Epithelial cell of prostate (primary cell): Measurements from ENCODE around the gene ALG10B.
"Not testable (repeated sequence)": the region's sequence is repeated elsewhere in the genome, so short reads cannot be mapped to it uniquely, and the experiment has no call there.

Experiments used
- DNase-seq: peaks from one replicate; pipeline ENCODE4 v3.0.0-alpha.2; 2011; ENCODE audit warnings: low read depth, low spot score
- H3K27ac ChIP-seq: fragments of 450-650 bp; 2 replicates; pipeline ENCODE4 v1.5.1; 2017; ENCODE audit warnings: mild to moderate bottlenecking

Gene ALG10B

DNA sequence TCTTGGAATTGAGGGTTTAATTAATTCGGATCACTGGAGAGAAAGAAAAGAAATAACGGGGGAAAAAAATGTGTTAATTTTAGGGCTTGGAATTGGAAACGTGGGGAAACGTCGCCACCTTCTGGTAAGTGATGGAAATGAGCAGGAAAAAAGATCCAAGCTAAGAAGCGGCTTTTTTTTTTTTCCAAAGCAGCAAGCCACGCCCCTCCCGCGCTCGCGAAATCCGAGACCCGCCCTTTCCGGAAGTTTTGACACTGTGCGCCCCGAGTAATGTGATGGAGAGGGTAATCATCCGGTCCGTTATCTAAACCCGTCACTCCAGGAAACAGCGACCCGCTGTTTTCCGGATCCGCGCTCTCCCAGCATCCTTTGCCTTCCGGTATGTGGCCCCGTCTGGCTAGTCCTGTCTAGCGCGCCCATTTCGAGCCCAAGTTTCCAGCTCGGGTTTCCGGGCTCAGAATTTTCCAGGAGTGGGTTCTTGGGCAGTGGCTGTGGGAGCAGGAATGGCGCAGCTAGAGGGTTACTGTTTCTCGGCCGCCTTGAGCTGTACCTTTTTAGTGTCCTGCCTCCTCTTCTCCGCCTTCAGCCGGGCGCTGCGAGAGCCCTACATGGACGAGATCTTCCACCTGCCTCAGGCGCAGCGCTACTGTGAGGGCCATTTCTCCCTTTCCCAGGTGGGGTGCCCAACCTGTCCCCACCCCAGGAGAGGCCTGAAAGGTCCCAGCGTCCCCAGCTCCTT, at the start of gene ALG10B:
TSS of gene ALG10B (plus strand) at position 384 of the 739 bp plus-strand sequence. CDS start at position 504, 120 bp downstream.
- peak within 1 kb of the TSS; percentile 44 for H3K27ac ChIP-seq
- peak; percentile 76 for DNase-seq

- H3K27ac ChIP-seq = no peak overlapping the region
- DNase-seq = no peak
Measured at GRCh38 chr12:38268612-38269011, 48.0 kb upstream of the ALG10B start.

- H3K27ac ChIP-seq = peak overlapping the region; percentile 18
- no peak for DNase-seq
Measured at GRCh38 chr12:38269897-38270296, 46.7 kb upstream of the ALG10B start.

DNA sequence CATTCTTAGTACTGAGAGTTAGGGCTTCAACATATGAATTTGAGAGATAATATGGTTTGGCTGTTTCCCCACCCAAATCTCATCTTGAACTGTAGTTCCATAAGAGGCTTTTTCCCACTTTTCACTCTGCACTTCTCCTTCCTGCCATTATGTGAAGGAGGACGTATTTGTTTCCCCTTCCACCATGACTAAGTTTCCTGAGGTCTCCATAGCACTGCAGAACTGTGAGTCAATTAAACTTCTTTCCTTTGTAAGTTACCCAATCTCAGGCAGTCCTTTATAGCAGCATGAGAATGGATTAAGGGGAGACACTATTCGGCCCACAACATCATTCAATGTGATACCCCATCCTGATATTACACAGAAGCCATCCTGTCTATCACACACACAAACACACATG, 36.8 kb upstream of the ALG10B start:
- no peak overlapping the region for H3K27ac ChIP-seq
- DNase-seq = no peak

DNA sequence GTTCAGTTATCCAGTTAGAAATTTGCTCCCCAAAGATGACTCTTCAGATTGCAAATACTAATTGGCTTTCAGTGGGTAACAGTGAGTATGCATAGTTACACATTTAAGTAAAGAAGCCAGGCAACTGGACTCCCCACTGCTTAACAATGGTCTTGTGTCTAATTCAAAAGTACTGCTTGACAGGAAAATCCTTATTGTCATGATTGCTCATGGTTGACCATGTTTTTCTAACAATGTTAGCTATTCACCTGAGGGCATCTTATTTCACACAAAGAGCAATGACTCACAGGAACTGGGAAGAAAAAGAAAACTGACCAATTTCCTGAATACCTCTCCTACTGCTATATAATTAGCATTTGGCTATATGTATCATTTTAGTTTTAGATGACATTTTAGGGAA, 33.7 kb upstream of the ALG10B start:
- DNase-seq = peak; percentile 64
- H3K27ac ChIP-seq = peak overlapping the region; percentile 53

GRCh38 chr12:38289396-38289795, 27.2 kb upstream of the ALG10B start:
- DNase-seq = no peak
- no peak overlapping the region for H3K27ac ChIP-seq

GRCh38 chr12:38291160-38291559, 25.4 kb upstream of the ALG10B start:
- no peak overlapping the region for H3K27ac ChIP-seq
- DNase-seq = no peak

GRCh38 chr12:38302972-38303371, 13.6 kb upstream of the ALG10B start:
- DNase-seq, H3K27ac ChIP-seq: not testable (repeated sequence)

GRCh38 chr12:38321966-38322365, 5.4 kb downstream of the ALG10B start:
- not testable (repeated sequence) for H3K27ac ChIP-seq, DNase-seq

- no peak overlapping the region for H3K27ac ChIP-seq
- DNase-seq = no peak
Measured at GRCh38 chr12:38324912-38325311, 8.3 kb downstream of the ALG10B start.

GRCh38 chr12:38327356-38327755, 10.8 kb downstream of the ALG10B start:
- no peak overlapping the region for H3K27ac ChIP-seq
- no peak for DNase-seq

GRCh38 chr12:38328306-38328895, 11.8 kb downstream of the ALG10B start:
- DNase-seq = no peak
- H3K27ac ChIP-seq = no peak overlapping the region

- DNase-seq = not testable (repeated sequence)
Measured at GRCh38 chr12:38330414-38330813, 13.8 kb downstream of the ALG10B start.

GRCh38 chr12:38332814-38333213, 16.2 kb downstream of the ALG10B start:
- no peak for DNase-seq
- no peak overlapping the region for H3K27ac ChIP-seq

More at GRCh38 chr12:38330414-38330813, 13.8 kb downstream of the ALG10B start:
- H3K27ac ChIP-seq = not testable (repeated sequence)

DNA sequence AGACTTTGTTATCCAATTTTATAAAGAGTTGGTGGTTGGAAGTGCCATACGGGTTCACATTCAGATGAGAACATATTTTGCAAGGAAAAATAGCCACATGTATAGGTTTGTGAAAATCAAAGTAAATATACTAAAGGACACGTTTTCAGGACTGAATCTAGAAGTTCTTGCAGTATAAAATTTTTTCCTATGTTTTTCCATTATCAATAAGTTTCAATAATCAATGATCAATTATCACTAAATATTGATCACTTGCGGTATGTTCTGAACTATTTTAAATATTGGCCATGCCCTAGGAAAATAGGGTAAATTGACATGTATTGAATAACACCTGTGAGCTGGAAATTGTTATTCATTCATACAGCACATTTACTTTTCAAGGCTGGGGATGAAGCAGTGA, 25.9 kb downstream of the ALG10B start:
- H3K27ac ChIP-seq = no peak overlapping the region
- DNase-seq = no peak

DNA sequence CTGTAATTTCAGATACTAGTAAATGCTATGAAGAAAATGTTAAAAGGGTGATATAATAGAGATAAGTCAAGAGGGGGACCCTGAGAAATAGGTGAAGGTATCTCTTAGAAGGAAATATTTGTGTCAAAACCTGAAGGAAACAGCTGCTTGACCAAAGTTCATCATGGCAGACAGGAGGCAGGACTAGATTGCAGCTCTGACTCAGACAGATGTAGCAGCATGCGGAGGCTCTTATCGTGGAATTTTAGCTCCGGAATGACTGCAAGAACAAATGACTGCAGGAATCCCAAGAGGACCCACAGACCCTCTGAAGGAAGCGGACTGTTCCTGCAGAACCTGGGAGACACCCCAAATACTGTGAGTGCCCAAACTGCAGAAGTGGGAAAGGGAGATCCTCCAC, 26.7 kb downstream of the ALG10B start:
- H3K27ac ChIP-seq, DNase-seq: not testable (repeated sequence)

DNA sequence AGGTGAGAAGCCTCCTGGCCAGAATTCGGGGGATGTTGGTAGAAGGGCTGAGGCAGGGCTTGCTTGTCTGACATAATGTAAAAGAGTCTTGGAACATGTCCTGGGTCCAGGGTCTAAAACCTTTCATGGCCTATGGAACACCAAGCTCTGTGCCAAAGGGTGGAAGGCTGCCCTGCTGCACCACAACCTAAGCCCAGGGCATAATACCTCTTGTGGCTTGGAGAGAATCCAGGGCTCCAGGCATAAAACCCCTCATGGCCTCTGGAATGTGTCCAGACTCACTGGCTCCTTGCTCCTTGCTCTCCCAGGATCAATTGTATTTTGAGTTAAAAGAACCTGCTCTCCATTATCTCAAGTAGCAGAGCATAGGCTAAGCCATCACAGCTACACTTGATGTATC, 27.3 kb downstream of the ALG10B start:
- not testable (repeated sequence) for DNase-seq, H3K27ac ChIP-seq

DNA sequence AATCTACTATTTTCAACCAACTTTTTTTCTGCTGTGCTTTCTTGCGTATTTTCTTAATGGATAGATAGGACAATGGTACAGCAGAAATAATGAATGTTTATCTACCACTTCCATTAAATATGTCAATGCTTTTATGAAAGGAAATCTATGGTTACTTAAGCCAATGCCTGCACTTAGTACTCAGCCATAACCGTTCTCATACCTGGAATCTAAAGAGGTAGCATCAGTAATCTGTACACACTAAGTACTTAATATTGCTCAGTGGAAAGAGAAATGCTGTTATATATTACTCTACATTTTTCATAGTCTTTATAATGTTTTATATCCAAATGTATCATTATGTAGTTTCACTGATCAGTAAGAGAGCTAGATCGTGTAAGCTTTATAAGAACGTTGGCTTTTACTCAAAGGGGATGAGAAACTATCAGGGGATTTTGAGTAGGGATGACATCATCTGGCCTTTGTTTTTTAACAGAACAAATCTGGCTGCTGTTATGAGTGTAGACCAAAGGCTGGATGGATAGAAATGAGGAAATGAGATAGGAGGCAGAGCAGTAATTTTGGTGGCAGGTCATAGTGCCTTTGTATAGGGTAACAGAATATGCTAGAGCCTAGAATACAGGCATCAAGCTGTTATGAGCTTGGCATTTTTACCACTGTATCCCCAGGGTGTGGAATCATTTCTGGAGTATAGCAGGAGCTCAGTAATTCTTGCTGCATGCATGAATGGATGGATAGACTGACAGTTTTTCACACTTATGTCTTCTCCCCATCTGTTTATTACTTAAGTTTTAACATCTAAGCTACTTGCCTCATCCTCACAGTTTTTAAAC, 34.0 kb downstream of the ALG10B start:
- DNase-seq = no peak
- H3K27ac ChIP-seq = no peak overlapping the region

DNA sequence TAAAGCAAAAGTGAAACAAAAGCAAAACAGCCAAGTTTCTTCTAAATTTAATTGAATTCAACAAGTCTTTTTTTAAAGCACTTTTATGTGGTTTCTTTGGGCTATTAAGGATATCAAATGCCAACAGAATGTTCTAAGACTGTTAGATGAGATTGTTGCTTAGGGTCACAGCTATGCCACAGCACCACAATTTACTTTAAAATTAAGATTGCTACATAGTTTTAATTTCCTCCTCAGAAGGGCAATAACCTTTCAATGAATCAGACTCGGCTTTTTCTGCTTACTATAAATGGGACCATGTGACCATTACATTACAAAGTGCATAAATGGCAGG, 34.6 kb downstream of the ALG10B start:
- DNase-seq, H3K27ac ChIP-seq: not testable (repeated sequence)

DNA sequence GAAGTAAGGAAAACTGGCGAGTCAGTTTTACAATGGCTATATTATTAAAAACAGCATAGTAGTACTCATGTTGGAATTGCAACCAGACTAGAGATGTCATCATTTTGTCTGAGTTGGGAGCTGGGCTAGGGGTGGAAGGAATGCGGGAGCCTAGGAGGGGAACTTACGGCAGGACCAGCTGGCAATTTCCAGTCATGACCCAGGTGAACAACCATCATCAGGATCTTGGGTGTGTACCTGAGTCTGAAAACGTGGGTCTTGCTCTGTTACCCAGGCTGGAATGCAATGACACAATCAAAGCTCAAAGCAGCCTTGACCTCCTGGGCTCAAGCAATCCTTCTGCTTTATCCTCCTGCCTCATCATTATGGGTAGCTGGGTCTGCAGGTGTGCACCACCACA, 50.9 kb downstream of the ALG10B start:
- DNase-seq = no peak
- H3K27ac ChIP-seq = no peak overlapping the region

- no peak for DNase-seq
- H3K27ac ChIP-seq = no peak overlapping the region
Measured at GRCh38 chr12:38370311-38370710, 53.7 kb downstream of the ALG10B start.
